ENCODE data around the gene SIK3.

SIK3 gene

DNA sequence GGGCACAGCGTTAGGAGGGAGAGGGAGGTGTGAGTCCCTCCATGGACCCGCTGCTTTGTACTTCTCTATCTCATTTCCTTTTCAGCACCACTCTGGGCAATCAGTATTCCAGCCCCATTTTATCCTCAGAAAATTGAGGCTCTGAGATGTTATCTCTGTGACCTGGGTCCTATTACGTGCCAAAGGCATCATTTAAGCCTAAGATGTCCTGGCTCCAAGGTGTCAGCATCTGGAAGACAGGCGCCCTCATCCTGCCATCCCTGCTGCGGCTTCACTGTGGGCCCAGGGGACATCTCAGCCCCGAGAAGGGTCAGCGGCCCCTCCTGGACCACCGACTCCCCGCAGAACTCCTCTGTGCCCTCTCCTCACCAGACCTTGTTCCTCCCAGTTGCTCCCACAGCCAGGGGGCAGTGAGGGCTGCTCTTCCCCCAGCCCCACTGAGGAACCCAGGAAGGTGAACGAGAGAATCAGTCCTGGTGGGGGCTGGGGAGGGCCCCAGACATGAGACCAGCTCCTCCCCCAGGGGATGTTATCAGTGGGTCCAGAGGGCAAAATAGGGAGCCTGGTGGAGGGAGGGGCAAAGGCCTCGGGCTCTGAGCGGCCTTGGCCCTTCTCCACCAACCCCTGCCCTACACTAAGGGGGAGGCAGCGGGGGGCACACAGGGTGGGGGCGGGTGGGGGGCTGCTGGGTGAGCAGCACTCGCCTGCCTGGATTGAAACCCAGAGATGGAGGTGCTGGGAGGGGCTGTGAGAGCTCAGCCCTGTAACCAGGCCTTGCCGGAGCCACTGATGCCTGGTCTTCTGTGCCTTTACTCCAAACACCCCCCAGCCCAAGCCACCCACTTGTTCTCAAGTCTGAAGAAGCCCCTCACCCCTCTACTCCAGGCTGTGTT, 269.4 kb downstream of the SIK3 start:
- TF ChIP-seq SIN3A (IDR thresholded peaks at IDR 0.05; ENCODE audit: borderline replicate concordance, insufficient read depth, low read length) (no peak), TAF1 (IDR thresholded peaks at IDR 0.05; ENCODE audit: borderline replicate concordance, insufficient read depth, low read length) (no peak), FOXP2 (optimal IDR thresholded peaks at IDR 0.05; ENCODE audit: borderline replicate concordance, extremely low read depth, extremely low read length, insufficient read depth) (no peak), POLR2AphosphoS5 (IDR thresholded peaks at IDR 0.05; ENCODE audit: low read depth, low read length) (no peak)
- TF ChIP-seq, protein P1, sequence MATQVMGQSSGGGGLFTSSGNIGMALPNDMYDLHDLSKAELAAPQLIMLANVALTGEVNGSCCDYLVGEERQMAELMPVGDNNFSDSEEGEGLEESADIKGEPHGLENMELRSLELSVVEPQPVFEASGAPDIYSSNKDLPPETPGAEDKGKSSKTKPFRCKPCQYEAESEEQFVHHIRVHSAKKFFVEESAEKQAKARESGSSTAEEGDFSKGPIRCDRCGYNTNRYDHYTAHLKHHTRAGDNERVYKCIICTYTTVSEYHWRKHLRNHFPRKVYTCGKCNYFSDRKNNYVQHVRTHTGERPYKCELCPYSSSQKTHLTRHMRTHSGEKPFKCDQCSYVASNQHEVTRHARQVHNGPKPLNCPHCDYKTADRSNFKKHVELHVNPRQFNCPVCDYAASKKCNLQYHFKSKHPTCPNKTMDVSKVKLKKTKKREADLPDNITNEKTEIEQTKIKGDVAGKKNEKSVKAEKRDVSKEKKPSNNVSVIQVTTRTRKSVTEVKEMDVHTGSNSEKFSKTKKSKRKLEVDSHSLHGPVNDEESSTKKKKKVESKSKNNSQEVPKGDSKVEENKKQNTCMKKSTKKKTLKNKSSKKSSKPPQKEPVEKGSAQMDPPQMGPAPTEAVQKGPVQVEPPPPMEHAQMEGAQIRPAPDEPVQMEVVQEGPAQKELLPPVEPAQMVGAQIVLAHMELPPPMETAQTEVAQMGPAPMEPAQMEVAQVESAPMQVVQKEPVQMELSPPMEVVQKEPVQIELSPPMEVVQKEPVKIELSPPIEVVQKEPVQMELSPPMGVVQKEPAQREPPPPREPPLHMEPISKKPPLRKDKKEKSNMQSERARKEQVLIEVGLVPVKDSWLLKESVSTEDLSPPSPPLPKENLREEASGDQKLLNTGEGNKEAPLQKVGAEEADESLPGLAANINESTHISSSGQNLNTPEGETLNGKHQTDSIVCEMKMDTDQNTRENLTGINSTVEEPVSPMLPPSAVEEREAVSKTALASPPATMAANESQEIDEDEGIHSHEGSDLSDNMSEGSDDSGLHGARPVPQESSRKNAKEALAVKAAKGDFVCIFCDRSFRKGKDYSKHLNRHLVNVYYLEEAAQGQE (IDR thresholded peaks at IDR 0.05; ENCODE audit: insufficient read depth in 1 of 2, low read depth in 2 of 2, low read length in 2 of 2) = no peak

DNA sequence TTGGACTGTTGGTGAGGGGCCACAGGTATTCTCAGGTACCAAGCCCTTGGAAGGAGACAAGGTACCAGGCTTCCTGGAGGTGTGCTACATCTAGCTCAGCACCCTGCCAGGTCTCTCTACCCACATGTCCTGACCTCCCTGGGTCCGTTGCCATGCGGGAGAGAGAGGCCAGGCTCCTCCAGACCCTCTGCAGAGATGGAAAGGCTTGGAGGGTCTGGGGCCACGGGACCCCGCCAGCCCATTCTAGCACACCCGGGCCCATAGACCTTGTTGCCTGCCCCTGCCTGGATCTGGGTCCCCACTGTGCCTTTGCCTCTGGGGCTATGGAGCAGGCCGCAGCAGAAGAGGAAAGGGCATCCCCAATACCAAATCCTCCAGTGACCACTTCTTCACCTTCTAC, 270.8 kb downstream of the SIK3 start:
- TF ChIP-seq FOXP2 (optimal IDR thresholded peaks at IDR 0.05; ENCODE audit: borderline replicate concordance, extremely low read depth, extremely low read length, insufficient read depth) (no peak), SIN3A (IDR thresholded peaks at IDR 0.05; ENCODE audit: borderline replicate concordance, insufficient read depth, low read length) (no peak), TAF1 (IDR thresholded peaks at IDR 0.05; ENCODE audit: borderline replicate concordance, insufficient read depth, low read length) (no peak), POLR2AphosphoS5 (IDR thresholded peaks at IDR 0.05; ENCODE audit: low read depth, low read length) (no peak)
- TF ChIP-seq, protein P1 (IDR thresholded peaks at IDR 0.05; ENCODE audit: insufficient read depth in 1 of 2, low read depth in 2 of 2, low read length in 2 of 2) = no peak

DNA sequence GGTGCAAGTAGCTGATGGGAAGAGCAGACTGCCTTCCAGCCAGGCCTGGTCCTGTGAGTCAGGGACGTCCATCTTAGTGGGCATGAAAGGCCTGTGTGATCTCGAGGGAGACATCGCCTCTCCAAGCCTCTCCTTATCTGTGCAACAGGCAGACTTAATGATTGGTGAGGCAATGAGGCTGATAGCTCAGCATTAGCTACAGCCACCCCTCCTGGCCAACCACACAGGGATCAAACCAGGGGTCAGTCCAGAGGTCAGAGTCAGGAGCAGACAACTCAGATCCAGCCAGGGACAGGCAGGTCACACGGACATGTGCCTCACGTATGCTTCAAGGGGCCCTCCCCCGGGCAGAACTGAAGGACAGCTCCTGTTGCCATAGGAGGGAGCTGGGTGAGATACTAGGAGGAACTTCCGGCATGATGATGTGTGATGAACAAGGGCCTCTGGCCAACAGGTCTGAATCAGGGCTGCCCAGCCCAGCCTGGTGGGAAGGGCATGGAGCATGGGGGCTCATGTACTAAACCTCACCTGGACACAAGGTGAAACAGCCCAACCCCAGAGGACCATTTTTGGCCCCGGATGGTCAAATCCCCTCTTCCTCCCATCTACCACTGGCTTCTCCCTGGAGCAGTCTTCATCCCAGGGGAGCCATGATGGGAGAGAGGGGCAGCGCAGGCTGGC, 271.3 kb downstream of the SIK3 start:
- no peak for TF ChIP-seq SIN3A (IDR thresholded peaks at IDR 0.05; ENCODE audit: borderline replicate concordance, insufficient read depth, low read length)
- TF ChIP-seq TAF1 (IDR thresholded peaks at IDR 0.05; ENCODE audit: borderline replicate concordance, insufficient read depth, low read length) = no peak
- no peak for TF ChIP-seq FOXP2 (optimal IDR thresholded peaks at IDR 0.05; ENCODE audit: borderline replicate concordance, extremely low read depth, extremely low read length, insufficient read depth)
- TF ChIP-seq POLR2AphosphoS5 (IDR thresholded peaks at IDR 0.05; ENCODE audit: low read depth, low read length) = no peak
- TF ChIP-seq, protein P1 (IDR thresholded peaks at IDR 0.05; ENCODE audit: insufficient read depth in 1 of 2, low read depth in 2 of 2, low read length in 2 of 2) = no peak

DNA sequence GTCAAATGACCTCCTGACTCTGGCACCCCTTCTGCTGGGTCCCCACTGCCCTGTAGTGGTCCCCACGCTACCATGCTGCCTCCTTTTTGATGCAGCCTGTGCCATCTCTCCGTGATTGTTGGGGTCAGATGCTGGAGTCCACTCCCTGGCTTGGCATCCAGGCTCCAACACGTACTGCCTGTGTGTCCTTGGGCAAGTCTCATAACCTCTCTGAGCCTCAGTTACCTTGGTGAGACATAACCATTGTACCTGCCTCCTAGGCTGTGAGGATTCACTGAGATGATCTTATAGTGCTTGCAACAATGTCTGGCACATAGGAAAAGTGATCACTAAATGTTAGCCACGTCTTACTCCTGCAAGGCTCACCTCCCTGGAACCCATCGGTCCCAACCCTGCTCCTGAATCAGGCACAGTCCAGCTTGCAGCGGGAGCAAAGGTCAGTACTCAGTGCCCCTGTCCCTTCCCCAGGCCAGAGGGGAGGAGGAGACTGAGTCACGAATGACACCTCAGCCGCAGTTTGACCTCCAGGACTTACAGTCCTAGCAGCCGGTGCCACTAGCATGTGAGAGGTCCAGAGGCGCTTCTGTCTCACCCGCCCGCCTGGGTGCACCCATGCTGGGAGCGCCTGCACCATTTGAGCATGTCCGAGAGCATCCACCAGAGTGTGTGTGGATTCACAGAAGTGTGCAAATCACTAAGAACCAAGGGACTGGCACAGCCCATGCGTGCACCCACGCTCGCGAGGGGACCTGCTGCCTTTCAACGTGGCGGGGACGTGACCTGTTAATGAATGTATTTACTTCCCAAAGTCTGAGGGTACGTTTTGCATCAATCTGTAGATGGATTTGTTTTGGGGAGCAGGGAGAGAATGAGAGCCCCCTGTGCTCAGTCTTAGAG, 272.1 kb downstream of the SIK3 start:
- TF ChIP-seq SIN3A (IDR thresholded peaks at IDR 0.05; ENCODE audit: borderline replicate concordance, insufficient read depth, low read length) (no peak), POLR2AphosphoS5 (IDR thresholded peaks at IDR 0.05; ENCODE audit: low read depth, low read length) (no peak), TAF1 (IDR thresholded peaks at IDR 0.05; ENCODE audit: borderline replicate concordance, insufficient read depth, low read length) (no peak), FOXP2 (optimal IDR thresholded peaks at IDR 0.05; ENCODE audit: borderline replicate concordance, extremely low read depth, extremely low read length, insufficient read depth) (no peak)
- TF ChIP-seq, protein P1 (IDR thresholded peaks at IDR 0.05; ENCODE audit: insufficient read depth in 1 of 2, low read depth in 2 of 2, low read length in 2 of 2) = no peak
